HepG2 (cell line): Measurements from ENCODE around the gene DDAH1. TPM values are rescaled to one million over a fixed set of nuclear protein-coding genes. Genes with fewer than 3 reads are reported as not detected.

Source experiments
- ATAC-seq: fragments of 200-7000 bp; cut with Tn5 transposase; 3 replicates; pipeline ENCODE4 v1.9.1; 2020; ENCODE audit warnings: mild to moderate bottlenecking, moderate library complexity
- BruUV-seq: library from RNA; stranded (reverse); fragments of 400-500 nt; replicated peaks from 2 replicates; lab custom pipeline; 2021; lab: Mats Ljungman, UMichigan
- CTCF ChIA-PET: fragments of 300-600 bp; formaldehyde crosslinking; extraction: SDS; loops from one replicate; lab custom pipeline; 2021; ENCODE audit warnings: low total read pairs, inconsistent platforms, low intra/inter-chr PET ratio; lab: Yijun Ruan, JAX
- POLR2A ChIA-PET: fragments of 350-600 bp; sonication (Branson Sonifier 250); formaldehyde crosslinking; loops from one replicate; lab custom pipeline; 2020; ENCODE audit warnings: antibody characterized with exemption, inconsistent platforms; lab: Yijun Ruan, JAX
- DNase-seq: peaks from one replicate; pipeline ENCODE4 v3.0.0-alpha.2; 2015; ENCODE audit warnings: low spot score
- FAIRE-seq: peaks from 3 replicates; lab custom pipeline; 2011; peaks lifted over from hg19 to GRCh38; lab: Jason Lieb, UNC
- H2AFZ ChIP-seq: one replicate; pipeline ENCODE4 v1.6.1; 2011; ENCODE audit warnings: low read length, inconsistent platforms
- H3K27ac ChIP-seq: fragments of 300-600 bp; 3 replicates; pipeline ENCODE4 v1.8.0; 2011; ENCODE audit warnings: mixed run types, mild to moderate bottlenecking, mixed read lengths, low read length, inconsistent platforms; ENCODE audit not compliant: insufficient read depth; ENCODE audit errors: extremely low read length
- H3K27me3 ChIP-seq, 2 experiments: fragments of 200-600 bp in 1 of 2; 2 replicates in 1 of 2; 3 replicates in 1 of 2; pipeline versions ENCODE4 v1.6.0 to v1.8.0; 2011; ENCODE audit warnings: low read length in 2 of 2, mild to moderate bottlenecking in 2 of 2, moderate library complexity in 2 of 2, inconsistent platforms in 1 of 2; ENCODE audit not compliant: insufficient read depth in 2 of 2, control insufficient read depth in 1 of 2
- H3K36me3 ChIP-seq, 2 experiments: fragments of 200-600 bp in 1 of 2; replicated peaks in 1 of 2; 2 replicates in 1 of 2; 3 replicates in 1 of 2; pipeline versions ENCODE4 v1.5.1 to v1.8.0; 2011; ENCODE audit warnings: low read length in 2 of 2, inconsistent platforms in 1 of 2; ENCODE audit not compliant: insufficient read depth in 2 of 2, control insufficient read depth in 1 of 2
- H3K4me1 ChIP-seq: 2 replicates; pipeline ENCODE4 v1.5.1; 2012; ENCODE audit warnings: low read length, inconsistent platforms; ENCODE audit not compliant: insufficient read depth
- H3K4me2 ChIP-seq: 2 replicates; pipeline ENCODE4 v1.6.0; 2011; ENCODE audit warnings: low read depth, low read length, inconsistent platforms
- H3K4me3 ChIP-seq, 3 experiments: fragments of 200-600 bp in 1 of 3; sonication (generic), shearing (Covaris generic) in 1 of 3; replicated peaks in 1 of 3; 2 replicates each; pipeline ENCODE4 v1.5.1; 2011 to 2016; ENCODE audit warnings: low read length in 3 of 3, inconsistent platforms in 2 of 3, low read depth in 2 of 3, mild to moderate bottlenecking in 2 of 3, control low read depth in 1 of 3, mixed read lengths in 1 of 3; ENCODE audit not compliant: insufficient read depth in 1 of 3
- H3K79me2 ChIP-seq: one replicate; pipeline ENCODE4 v1.6.1; 2011; ENCODE audit warnings: low read length, inconsistent platforms; ENCODE audit not compliant: insufficient read depth
- H3K9ac ChIP-seq: 2 replicates; pipeline ENCODE4 v1.6.0; 2011; ENCODE audit warnings: mild to moderate bottlenecking, low read depth, low read length, inconsistent platforms; ENCODE audit not compliant: insufficient read depth
- H3K9me3 ChIP-seq: 2 replicates; pipeline ENCODE4 v1.5.1; 2012; ENCODE audit warnings: mild to moderate bottlenecking, low read length
- H4K20me1 ChIP-seq: 2 replicates; pipeline ENCODE4 v1.6.0; 2011; ENCODE audit warnings: inconsistent platforms, mild to moderate bottlenecking, low read length, moderate library complexity; ENCODE audit not compliant: insufficient read depth
- AKAP8 ChIP-seq: sonication (generic); formaldehyde crosslinking; IDR thresholded peaks from 2 replicates; pipeline ENCODE4 v1.5.1; 2020; ENCODE audit warnings: mild to moderate bottlenecking, missing genetic modification reagents
- CBX5 ChIP-seq: sonication (generic); formaldehyde crosslinking; IDR thresholded peaks from 2 replicates; pipeline ENCODE4 v1.4.0; 2020; ENCODE audit warnings: missing genetic modification reagents, borderline replicate concordance
- CHD2 ChIP-seq: IDR thresholded peaks from 2 replicates; pipeline ENCODE4 v1.6.1; 2011; ENCODE audit warnings: low read depth, low read length, improper control_type of control experiment
- KDM5B ChIP-seq: sonication (generic); formaldehyde crosslinking; IDR thresholded peaks from 2 replicates; pipeline ENCODE4 v1.4.0; 2020; ENCODE audit warnings: missing genetic modification reagents, mild to moderate bottlenecking, borderline replicate concordance
- NFKB2 ChIP-seq: sonication (generic); formaldehyde crosslinking; IDR thresholded peaks from 2 replicates; pipeline ENCODE4 v1.4.0; 2020; ENCODE audit warnings: missing genetic modification reagents, borderline replicate concordance
- NFYC ChIP-seq: IDR thresholded peaks from 2 replicates; pipeline ENCODE4 v1.6.1; 2016; ENCODE audit warnings: missing genetic modification reagents, missing compliant biosample characterization
- SCMH1 ChIP-seq: sonication (generic); formaldehyde crosslinking; IDR thresholded peaks from 2 replicates; pipeline ENCODE4 v1.9.0; 2021; ENCODE audit warnings: missing genetic modification reagents, mild to moderate bottlenecking, borderline replicate concordance
- SMYD3 ChIP-seq: sonication (generic); formaldehyde crosslinking; IDR thresholded peaks from 2 replicates; pipeline ENCODE4 v1.8.1; 2023; ENCODE audit warnings: mild to moderate bottlenecking, missing genetic modification reagents
- SOX6 ChIP-seq, 2 experiments: fragments of 450-650 bp in 1 of 2; sonication (generic) in 1 of 2; formaldehyde crosslinking in 1 of 2; IDR thresholded peaks; 2 replicates each; pipeline versions ENCODE4 v1.4.0 to v1.6.1; 2017 to 2020; ENCODE audit warnings: antibody characterized with exemption in 1 of 2, mild to moderate bottlenecking in 1 of 2, missing genetic modification reagents in 1 of 2
- ZC3H13 ChIP-seq: sonication (generic); formaldehyde crosslinking; IDR thresholded peaks from 2 replicates; pipeline ENCODE4 v1.8.1; 2023; ENCODE audit warnings: mild to moderate bottlenecking, missing genetic modification reagents, moderate library complexity
- ZNF10 ChIP-seq: sonication (generic); formaldehyde crosslinking; IDR thresholded peaks from 2 replicates; pipeline ENCODE4 v1.4.0; 2020; ENCODE audit warnings: mild to moderate bottlenecking, low read depth, missing genetic modification reagents, borderline replicate concordance
- ZNF496 ChIP-seq: sonication (generic); formaldehyde crosslinking; IDR thresholded peaks from 2 replicates; pipeline ENCODE4 v1.8.1; 2023; ENCODE audit warnings: mild to moderate bottlenecking, moderate library complexity, missing genetic modification reagents; ENCODE audit not compliant: insufficient replicate concordance
- ZNF570 ChIP-seq: sonication (generic); formaldehyde crosslinking; IDR thresholded peaks from 2 replicates; pipeline ENCODE4 v1.4.0; 2020; ENCODE audit warnings: mild to moderate bottlenecking, missing genetic modification reagents, borderline replicate concordance
- ZNF703 ChIP-seq: sonication (generic); formaldehyde crosslinking; IDR thresholded peaks from 2 replicates; pipeline ENCODE4 v1.5.1; 2020; ENCODE audit warnings: missing genetic modification reagents, mild to moderate bottlenecking, moderate library complexity, borderline replicate concordance
- ZNF883 ChIP-seq: sonication (generic); formaldehyde crosslinking; IDR thresholded peaks from 2 replicates; pipeline ENCODE4 v1.5.1; 2020; ENCODE audit warnings: mild to moderate bottlenecking, missing genetic modification reagents; ENCODE audit errors: not compliant biosample characterization
- WGBS: methylation state at CpG from one replicate; pipeline ENCODE4 v1.1.6; 2017; ENCODE audit warnings: low lambda C conversion rate; 5-methylcytosine and 5-hydroxymethylcytosine counted together
- in situ Hi-C: cut with HindIII; loops from 2 replicates; pipeline ENCODE4 v1.10.0; 2017; ENCODE audit warnings: low pct_unique_long_range_greater_than_20kb; ENCODE audit not compliant: extremely low pct_ligation_motif_present
- intact Hi-C: fragments of 100-400 bp; cut with micrococcal nuclease; formaldehyde crosslinking; loops from one replicate; pipeline ENCODE4 v1.10.0; 2022; ENCODE audit not compliant: unreplicated experiment
- polyA plus RNA-seq, 8 experiments: library from polyadenylated mRNA; depleted of rRNA in 3 of 8; stranded (reverse) in 7 of 8; unstranded in 1 of 8; fragments of >200 nt; fragmentation: Illumina TruSeq in 4 of 8; extraction: Trizol in 4 of 8; gene quantifications; 2 replicates each; pipeline versions ENCODE4 v1.2.1 to v1.2.3, GENCODE V29; 2011 to 2016; ENCODE audit warnings: low read depth in 4 of 8, missing spikeins in 1 of 8, mixed read lengths in 1 of 8; ENCODE audit not compliant: insufficient read depth in 1 of 8
- total RNA-seq, 5 experiments: library from RNA; depleted of rRNA; stranded (reverse); fragments of >200 nt; fragmentation: Illumina TruSeq; extraction: Trizol; gene quantifications; 2 replicates each; pipeline ENCODE4 v1.2.3, GENCODE V29; 2016; ENCODE audit warnings: low read depth in 1 of 5
- TF ChIP-seq, protein P1 (sequence below): sonication (generic); formaldehyde crosslinking; IDR thresholded peaks from 2 replicates; pipeline ENCODE4 v1.4.0; 2020; ENCODE audit warnings: mild to moderate bottlenecking, low read depth, missing genetic modification reagents
- TF ChIP-seq, protein P2 (sequence below): sonication (generic); formaldehyde crosslinking; IDR thresholded peaks from 2 replicates; pipeline ENCODE4 v1.4.0; 2020; ENCODE audit warnings: low read depth, mild to moderate bottlenecking, missing genetic modification reagents

DDAH1 gene
- total and polyA plus RNA-seq, 2 of the 13 experiments (the other 11 are each of a cell fraction or from before 2014, with no cell fraction given): 39.7 to 64.4 TPM

DNA sequence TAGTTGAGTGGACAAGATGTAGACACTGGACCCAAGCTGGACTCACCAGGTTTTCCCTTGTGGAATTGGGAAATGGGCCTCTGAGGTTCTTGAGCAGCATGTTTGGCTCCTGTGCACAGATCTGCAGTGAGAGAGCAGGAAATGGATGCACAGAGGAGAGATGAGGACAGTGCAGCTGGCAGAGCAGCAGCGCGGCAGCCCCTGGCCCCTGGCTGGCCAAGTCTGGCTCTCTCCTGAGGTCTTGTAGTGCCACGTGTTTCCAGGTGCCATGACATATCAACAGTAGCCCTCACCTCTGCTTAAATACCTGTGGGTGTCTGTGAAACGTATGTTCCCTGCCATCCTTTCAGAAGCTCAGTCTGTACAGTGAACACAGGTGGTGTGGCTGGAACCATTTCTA is 169.3 kb downstream of the DDAH1 start:
- no peak overlapping the region for H2AFZ ChIP-seq
- no peak overlapping the region for H3K27ac ChIP-seq

DNA sequence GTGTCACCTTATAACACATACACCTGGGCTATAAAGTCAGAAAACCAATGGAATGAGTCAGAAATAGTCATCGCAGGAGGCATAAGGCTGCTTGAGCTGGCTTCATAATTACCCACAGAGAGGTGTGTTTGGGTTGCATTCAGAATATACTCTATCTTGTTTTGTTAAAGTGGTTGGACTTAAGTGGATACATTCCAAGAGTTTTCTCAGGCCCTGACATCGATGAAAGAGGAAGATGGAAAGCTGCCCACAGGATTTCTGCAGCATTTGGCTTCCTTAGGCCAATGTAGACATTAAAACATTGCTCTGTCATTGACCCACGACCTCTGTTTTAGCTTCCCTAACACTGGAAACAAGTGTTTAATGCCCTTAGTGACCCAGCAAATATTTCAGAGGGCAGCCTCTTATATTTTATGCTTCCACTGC is 169.9 kb downstream of the DDAH1 start:
- no peaks in the 10 kb centered on the region for H3K79me2 ChIP-seq
- BruUV-seq: no TSS peak
- ChIA-PET POLR2A (no interaction called here), CTCF (no interaction called here)
- H3K9ac ChIP-seq: no peak overlapping the region
- FAIRE-seq: no peak
- WGBS: 10% methylated on average over 3 of the region's 3 CpGs
- no peak overlapping the region for H3K27ac ChIP-seq
- intact Hi-C loops (no loop called here), in situ Hi-C loops (no loop called here)
- H3K4me2 ChIP-seq: no peak overlapping the region
- H3K36me3 ChIP-seq: no peaks in the 10 kb centered on the region
- no peaks in the 10 kb centered on the region for H4K20me1 ChIP-seq
- H3K4me3 ChIP-seq: no peak overlapping the region
- H3K9me3 ChIP-seq: no peaks in the 10 kb centered on the region
- no peak overlapping the region for H2AFZ ChIP-seq
- 0 out of 5 replicates have a peak, but pooled peaks cover 0 to 8% of the 10 kb centered on the region in 2 experiments for H3K27me3 ChIP-seq
- ATAC-seq: no peak
- DNase-seq: no peak
- H3K4me1 ChIP-seq: peaks cover 20% of the 10 kb centered on the region
- TF ChIP-seq ZNF10 (CRISPR knock-in tag): no peak
- no peak for TF ChIP-seq ZNF570
- no peak for TF ChIP-seq SOX6 (IDR thresholded peaks at IDR 0.05)
- no peak for TF ChIP-seq SOX6 (CRISPR knock-in tag; IDR thresholded peaks at IDR 0.05)
- no peak for TF ChIP-seq SCMH1 (CRISPR knock-in tag)
- TF ChIP-seq SMYD3 (CRISPR knock-in tag): no peak
- TF ChIP-seq KDM5B (CRISPR knock-in tag): no peak
- TF ChIP-seq AKAP8: no peak
- TF ChIP-seq ZNF703 (CRISPR knock-in tag): no peak
- TF ChIP-seq ZNF496 (CRISPR knock-in tag): no peak
- no peak for TF ChIP-seq CHD2
- TF ChIP-seq, protein P1, sequence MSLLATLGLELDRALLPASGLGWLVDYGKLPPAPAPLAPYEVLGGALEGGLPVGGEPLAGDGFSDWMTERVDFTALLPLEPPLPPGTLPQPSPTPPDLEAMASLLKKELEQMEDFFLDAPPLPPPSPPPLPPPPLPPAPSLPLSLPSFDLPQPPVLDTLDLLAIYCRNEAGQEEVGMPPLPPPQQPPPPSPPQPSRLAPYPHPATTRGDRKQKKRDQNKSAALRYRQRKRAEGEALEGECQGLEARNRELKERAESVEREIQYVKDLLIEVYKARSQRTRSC (CRISPR knock-in tag): no peak

More for the DNA sequence above, 169.3 kb downstream of the DDAH1 start:
- TF ChIP-seq, protein P1 (CRISPR knock-in tag): no peak
- TF ChIP-seq, protein P2, sequence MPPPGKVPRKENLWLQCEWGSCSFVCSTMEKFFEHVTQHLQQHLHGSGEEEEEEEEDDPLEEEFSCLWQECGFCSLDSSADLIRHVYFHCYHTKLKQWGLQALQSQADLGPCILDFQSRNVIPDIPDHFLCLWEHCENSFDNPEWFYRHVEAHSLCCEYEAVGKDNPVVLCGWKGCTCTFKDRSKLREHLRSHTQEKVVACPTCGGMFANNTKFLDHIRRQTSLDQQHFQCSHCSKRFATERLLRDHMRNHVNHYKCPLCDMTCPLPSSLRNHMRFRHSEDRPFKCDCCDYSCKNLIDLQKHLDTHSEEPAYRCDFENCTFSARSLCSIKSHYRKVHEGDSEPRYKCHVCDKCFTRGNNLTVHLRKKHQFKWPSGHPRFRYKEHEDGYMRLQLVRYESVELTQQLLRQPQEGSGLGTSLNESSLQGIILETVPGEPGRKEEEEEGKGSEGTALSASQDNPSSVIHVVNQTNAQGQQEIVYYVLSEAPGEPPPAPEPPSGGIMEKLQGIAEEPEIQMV (CRISPR knock-in tag): no peak
- no peak for TF ChIP-seq CBX5
- TF ChIP-seq NFYC (CRISPR knock-in tag): no peak
- no peak for TF ChIP-seq NFKB2 (CRISPR knock-in tag)
- no peak for TF ChIP-seq ZC3H13 (CRISPR knock-in tag)
- TF ChIP-seq ZNF883 (CRISPR knock-in tag): no peak
- TF ChIP-seq, all 625 proteins: peak for 0
- no peak overlapping the region for H3K4me2 ChIP-seq
- H3K9me3 ChIP-seq: no peaks in the 10 kb centered on the region
- ATAC-seq (no peak), FAIRE-seq (no peak), DNase-seq (no peak)
- in situ Hi-C loops (no loop called here), intact Hi-C loops (no loop called here)
- H3K9ac ChIP-seq: no peak overlapping the region
- ChIA-PET POLR2A (interaction anchor here (0.6 kb wide), 1 partner anchor 19 kb away, joined by 3 read pairs; the partner anchor contains the start of gene BCL10), CTCF (no interaction called here)
- H4K20me1 ChIP-seq: no peaks in the 10 kb centered on the region
- H3K27me3 ChIP-seq: 0 out of 5 replicates have a peak, but pooled peaks cover 0 to 6% of the 10 kb centered on the region in 2 experiments
- no peaks in the 10 kb centered on the region for H3K79me2 ChIP-seq
- BruUV-seq: no TSS peak
- no peak overlapping the region for H3K4me3 ChIP-seq
- 0% methylated on average over 2 of the region's 4 CpGs for WGBS
- peaks cover 20% of the 10 kb centered on the region for H3K4me1 ChIP-seq
- H3K36me3 ChIP-seq: no peaks in the 10 kb centered on the region
